Right atrium auricular region (tissue), 2 donors: ENCODE results near the gene TUBB4B. TPM values are rescaled to one million over a fixed set of nuclear protein-coding genes. Genes with fewer than 3 reads are reported as not detected.
A peak's percentile ranks its signal among the peaks of the same experiment; 100 is the strongest.

Experiments
- DNase-seq: peaks from one replicate; pipeline ENCODE4 v3.0.0-alpha.2; 2019; ENCODE audit warnings: low spot score
- H3K27ac ChIP-seq, 2 donors: fragments of 200-600 bp; sonication (generic); 1 replicate in 1 of 2; 2 replicates in 1 of 2; pipeline ENCODE4 v1.5.1; 2016 to 2019
- H3K27me3 ChIP-seq, 2 donors: fragments of 200-600 bp; sonication (generic); one replicate each; pipeline versions ENCODE4 v1.5.1 to v1.6.0; 2017 to 2019
- H3K36me3 ChIP-seq: fragments of 200-600 bp; sonication (generic); one replicate; pipeline ENCODE4 v1.5.1; 2016
- H3K4me1 ChIP-seq, 2 donors: fragments of 200-600 bp; sonication (generic); one replicate each; pipeline versions ENCODE4 v1.5.1 to v1.6.0; 2017 to 2019
- H3K4me3 ChIP-seq, 2 donors: fragments of 200-600 bp; sonication (generic); 1 replicate in 1 of 2; 2 replicates in 1 of 2; pipeline ENCODE4 v1.5.1; 2017 to 2019; ENCODE audit warnings: mild to moderate bottlenecking in 1 of 2, moderate library complexity in 1 of 2
- H3K9me3 ChIP-seq, 2 donors: fragments of 200-600 bp; sonication (generic); one replicate each; pipeline ENCODE4 v1.5.1; 2019
- total RNA-seq, 2 donors: library from RNA; depleted of rRNA; stranded (reverse); fragments of >200 nt; gene quantifications; one replicate each; pipeline ENCODE4 v1.1.0, GENCODE V29; 2016
- TF ChIP-seq, protein P1 (sequence below), 2 donors: fragments of 200-600 bp; sonication (generic); IDR thresholded peaks; one replicate each; pipeline ENCODE4 v1.5.1; 2019; ENCODE audit warnings: antibody characterized with exemption in 2 of 2

Gene TUBB4B
- total RNA-seq, 2 donors from 2014 or later, result 310 to 394 TPM

DNA sequence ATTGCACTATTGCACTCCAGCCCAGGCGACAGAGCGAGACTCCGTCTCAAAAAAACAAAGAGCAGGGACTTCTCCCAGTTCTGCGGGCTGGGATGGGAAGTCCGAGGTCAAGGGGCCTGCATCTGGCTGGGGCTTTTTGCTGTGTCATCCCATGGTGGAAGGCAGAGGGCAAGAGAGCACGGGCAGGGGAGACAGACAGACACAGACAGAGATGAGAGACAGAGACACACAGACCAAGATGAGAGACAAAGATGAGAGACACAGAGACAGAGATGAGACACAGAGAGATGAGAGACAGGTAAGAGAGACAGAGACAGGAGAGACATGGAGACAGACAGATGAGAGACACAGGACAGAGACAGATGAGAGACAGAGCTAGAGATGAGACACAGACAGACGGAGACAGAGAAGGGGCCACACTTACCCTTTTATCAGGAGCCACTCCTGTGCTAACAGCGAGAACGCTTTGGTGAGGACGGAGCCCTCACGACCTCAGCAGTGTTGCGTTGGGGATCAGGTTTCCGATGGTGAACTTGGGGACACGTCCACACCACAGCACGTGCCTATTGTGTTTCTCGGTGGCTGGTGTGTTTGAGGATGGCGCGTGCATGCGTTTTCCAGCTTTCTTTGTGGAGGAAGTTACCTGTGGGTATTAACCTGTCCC, 27.6 kb downstream of the TUBB4B start:
- H3K4me1 ChIP-seq, result peaks cover 0 to 45% of the 10 kb centered on the region in 2 donors
- TF ChIP-seq, protein P1, sequence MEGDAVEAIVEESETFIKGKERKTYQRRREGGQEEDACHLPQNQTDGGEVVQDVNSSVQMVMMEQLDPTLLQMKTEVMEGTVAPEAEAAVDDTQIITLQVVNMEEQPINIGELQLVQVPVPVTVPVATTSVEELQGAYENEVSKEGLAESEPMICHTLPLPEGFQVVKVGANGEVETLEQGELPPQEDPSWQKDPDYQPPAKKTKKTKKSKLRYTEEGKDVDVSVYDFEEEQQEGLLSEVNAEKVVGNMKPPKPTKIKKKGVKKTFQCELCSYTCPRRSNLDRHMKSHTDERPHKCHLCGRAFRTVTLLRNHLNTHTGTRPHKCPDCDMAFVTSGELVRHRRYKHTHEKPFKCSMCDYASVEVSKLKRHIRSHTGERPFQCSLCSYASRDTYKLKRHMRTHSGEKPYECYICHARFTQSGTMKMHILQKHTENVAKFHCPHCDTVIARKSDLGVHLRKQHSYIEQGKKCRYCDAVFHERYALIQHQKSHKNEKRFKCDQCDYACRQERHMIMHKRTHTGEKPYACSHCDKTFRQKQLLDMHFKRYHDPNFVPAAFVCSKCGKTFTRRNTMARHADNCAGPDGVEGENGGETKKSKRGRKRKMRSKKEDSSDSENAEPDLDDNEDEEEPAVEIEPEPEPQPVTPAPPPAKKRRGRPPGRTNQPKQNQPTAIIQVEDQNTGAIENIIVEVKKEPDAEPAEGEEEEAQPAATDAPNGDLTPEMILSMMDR (IDR thresholded peaks at IDR 0.05), result no peak
- peak overlapping the region; percentile 3 to 35 for H3K4me3 ChIP-seq
- peaks cover 54% of the 10 kb centered on the region for H3K36me3 ChIP-seq
- no peaks in the 10 kb centered on the region for H3K27me3 ChIP-seq
- H3K9me3 ChIP-seq, result no peaks in the 10 kb centered on the region
- no peak for DNase-seq
- peak overlapping the region; percentile 78 to 83 for H3K27ac ChIP-seq

DNA sequence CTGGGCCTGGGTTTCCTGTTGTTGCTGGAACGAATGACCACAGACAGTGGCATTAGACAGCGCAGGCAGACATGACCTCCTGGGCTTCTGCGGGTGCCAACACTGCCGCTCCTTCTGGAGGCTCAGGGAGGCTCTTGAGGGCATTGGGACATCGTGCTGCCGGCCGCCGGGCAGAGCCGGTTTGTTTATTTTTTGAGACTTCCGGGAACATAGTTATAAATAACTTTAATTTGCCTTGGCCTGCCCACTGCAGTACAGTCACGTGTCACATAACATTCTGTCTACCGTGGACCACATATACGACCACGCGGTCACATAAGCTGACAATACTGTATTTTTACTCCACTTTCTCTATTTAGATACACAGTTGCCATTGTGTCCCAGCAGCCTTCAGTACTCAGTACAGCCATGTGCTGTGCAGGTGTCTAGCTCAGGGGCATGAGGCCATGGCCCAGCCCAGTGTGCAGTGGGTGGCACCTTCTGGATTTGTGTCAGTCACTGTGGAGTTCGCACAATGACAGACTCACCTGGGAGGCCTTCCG, 28.2 kb downstream of the TUBB4B start:
- H3K4me3 ChIP-seq, result peak overlapping the region; percentile 3 to 35
- peaks cover 0 to 52% of the 10 kb centered on the region in 2 donors for H3K4me1 ChIP-seq
- DNase-seq, result no peak
- no peaks in the 10 kb centered on the region for H3K27me3 ChIP-seq
- H3K27ac ChIP-seq, result peak overlapping the region; percentile 78 to 83
- H3K36me3 ChIP-seq, result peaks cover 48% of the 10 kb centered on the region
- TF ChIP-seq, protein P1 (IDR thresholded peaks at IDR 0.05), result no peak
- H3K9me3 ChIP-seq, result no peaks in the 10 kb centered on the region

DNA sequence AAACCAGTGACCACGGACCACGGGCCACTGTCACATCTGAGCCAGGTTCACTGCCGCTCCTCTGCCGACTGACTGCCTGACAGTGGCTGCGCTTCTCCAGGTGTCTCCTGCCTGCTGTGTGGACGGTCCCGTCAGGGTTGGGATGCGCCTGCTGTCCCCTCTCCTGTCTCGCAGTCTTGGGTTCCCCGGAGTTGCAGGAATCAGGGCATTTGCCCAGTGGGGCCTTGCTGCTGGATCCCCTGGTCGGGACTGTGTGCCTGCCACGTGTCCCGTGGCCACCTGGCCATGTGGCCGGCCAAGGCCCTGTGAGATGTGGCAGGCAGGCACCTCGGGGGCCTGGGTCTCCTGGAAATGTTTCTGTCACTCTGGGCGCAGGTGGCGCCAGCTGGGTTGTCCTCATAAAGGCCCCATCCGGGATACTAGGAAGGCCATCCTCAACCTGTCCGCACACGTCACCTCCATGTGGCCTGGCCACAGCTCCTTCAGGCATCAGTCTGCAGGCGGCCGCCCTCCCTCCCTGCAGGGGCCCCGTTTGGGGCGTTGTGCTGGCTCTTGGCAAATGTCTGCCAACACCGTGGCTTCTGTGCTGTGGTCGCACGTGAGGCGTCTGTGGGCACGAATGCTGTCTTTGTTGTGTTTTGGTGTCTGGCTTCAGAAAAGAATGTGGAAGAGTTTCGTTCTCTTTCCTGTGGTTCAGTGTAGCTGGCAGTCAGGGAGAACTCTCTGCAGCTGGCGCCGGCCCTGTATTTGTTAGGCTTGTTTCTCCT, 30.0 kb downstream of the TUBB4B start:
- Histone ChIP-seq H3K36me3 (peaks cover 37% of the 10 kb centered on the region), H3K9me3 (no peaks in the 10 kb centered on the region), H3K27ac (peak overlapping the region; percentile 27 to 49), H3K27me3 (no peaks in the 10 kb centered on the region), H3K4me1 (peaks cover 0 to 70% of the 10 kb centered on the region in 2 donors), H3K4me3 (no peak overlapping the region)
- TF ChIP-seq, protein P1 (IDR thresholded peaks at IDR 0.05), result no peak
- DNase-seq, result no peak

DNA sequence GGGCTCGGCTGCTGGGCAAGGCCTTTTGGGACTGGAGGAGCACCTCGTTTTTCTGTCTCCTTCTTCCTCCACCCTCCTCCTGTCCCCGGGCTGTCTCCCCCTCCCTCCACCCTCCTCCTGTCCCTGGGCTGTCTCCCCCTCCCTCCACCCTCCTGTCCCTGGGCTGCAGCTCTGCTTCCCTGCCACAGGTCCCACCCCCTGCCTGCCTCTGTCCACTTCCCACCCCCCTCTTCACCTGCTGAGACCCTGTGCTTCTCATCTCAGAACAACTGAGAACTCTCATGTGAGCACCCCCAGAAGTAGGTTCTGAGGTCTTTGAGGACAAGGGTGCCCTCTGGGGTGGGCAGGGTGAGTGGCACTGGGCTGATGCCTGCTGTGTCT, 30.6 kb downstream of the TUBB4B start:
- Histone ChIP-seq H3K4me1 (peaks cover 0 to 76% of the 10 kb centered on the region in 2 donors), H3K4me3 (no peak overlapping the region), H3K9me3 (no peaks in the 10 kb centered on the region), H3K27ac (peak overlapping the region; percentile 27 to 49), H3K27me3 (no peaks in the 10 kb centered on the region), H3K36me3 (peaks cover 31% of the 10 kb centered on the region)
- TF ChIP-seq, protein P1 (IDR thresholded peaks at IDR 0.05), result no peak
- no peak for DNase-seq

DNA sequence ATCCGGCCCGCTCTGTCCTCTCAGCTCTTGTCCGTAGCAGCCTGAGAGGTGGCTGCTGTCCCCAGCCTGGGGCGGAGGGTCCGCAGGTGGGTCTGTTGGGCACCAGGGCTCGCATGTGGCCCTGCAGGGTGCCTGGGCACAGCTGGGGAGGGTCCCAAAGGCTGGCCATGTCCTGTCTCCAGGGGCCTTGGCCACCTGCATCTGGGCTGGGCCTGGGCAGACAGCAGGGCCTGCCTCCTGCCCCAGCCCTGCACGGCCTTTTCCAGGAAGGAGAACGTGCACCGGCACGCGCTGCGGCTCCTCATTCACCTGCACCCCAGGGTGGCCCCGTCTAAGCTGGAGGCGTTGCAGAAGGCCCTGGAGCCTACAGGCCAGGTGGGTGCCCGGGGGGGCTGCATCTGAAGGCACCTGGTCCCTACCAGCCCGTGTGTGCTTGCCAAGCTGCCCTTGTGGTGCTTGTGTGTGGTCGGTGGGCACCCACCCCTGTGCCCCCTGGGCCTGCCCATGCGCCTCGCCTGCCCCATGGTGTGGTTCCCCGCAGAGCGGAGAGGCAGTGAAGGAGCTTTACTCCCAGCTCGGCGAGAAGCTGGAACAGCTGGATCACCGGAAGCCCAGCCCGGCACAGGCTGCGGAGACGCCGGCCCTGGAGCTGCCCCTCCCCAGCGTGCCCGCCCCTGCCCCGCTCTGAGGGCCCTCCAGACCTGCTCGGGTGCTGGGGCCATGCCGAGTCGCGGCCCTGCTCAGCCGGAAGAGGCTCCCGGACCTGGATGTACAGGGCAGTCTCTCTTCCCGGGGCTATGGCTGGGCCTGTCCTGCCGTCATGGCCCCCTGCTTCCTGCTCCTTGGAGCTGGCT, 31.4 kb downstream of the TUBB4B start:
- Histone ChIP-seq H3K4me3 (no peak overlapping the region), H3K9me3 (no peaks in the 10 kb centered on the region), H3K4me1 (peaks cover 0 to 83% of the 10 kb centered on the region in 2 donors), H3K27me3 (no peaks in the 10 kb centered on the region), H3K36me3 (peaks cover 23% of the 10 kb centered on the region), H3K27ac (peak overlapping the region; percentile 27 to 49)
- no peak for DNase-seq
- TF ChIP-seq, protein P1 (IDR thresholded peaks at IDR 0.05), result no peak
